ENCODE measurements around the gene OTOF.

DNA sequence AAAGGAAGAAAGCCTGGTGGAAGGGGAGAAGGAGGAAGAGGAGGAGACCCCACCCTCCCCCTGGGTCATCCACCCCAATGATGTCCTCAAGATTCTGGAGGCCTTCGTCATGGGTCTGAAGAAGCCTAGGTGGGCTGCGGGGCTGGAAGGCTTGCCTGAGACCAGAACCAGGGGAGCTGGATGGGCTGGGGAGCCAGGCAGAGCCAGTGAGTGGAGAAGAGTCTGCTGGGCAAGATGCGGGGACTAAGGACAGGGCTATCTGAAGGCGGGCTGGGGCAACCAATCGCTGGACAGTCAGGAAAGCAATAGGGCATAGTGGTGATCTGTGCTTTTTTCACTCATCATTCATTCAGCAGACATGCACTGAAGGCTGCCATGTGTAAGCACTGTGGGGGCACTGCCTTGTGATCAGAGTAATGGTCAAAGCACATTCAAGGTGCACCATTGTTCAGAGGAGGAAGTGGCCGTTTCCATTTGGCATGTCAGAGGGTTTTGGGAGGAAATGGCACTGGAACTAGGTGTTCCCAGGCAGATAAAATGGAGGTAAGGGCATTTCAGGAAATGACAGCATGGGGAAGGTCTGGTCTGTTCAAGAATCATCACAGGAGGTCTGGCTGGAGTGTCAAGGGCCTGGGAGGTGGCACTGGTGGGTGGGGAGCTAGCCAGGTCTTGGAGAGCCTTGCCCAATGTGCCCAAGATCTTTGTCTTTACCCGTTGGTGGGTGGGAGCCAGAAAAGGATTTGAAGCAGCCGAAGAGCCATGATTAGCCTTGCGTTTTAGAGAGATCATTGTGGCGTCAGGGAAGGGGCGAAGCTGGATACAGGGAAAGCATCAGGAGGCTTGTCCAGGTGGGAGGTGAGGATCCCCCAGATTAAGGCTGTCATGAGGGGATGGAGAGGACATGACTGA, 24.2 kb downstream of the OTOF start:
- no peak for TF ChIP-seq CTCF (IDR thresholded peaks at IDR 0.05)
- no peak for TF ChIP-seq POLR2A (IDR thresholded peaks at IDR 0.05)

All from uterus (tissue), 2 donors.